Measurements from ENCODE around the gene TSC22D1. TPM values are rescaled to one million over a fixed set of nuclear protein-coding genes. Genes with fewer than 3 reads are reported as not detected.

The TSC22D1 gene
- total RNA-seq, 1 experiment from 2014 or later, result 44.7 TPM

DNA sequence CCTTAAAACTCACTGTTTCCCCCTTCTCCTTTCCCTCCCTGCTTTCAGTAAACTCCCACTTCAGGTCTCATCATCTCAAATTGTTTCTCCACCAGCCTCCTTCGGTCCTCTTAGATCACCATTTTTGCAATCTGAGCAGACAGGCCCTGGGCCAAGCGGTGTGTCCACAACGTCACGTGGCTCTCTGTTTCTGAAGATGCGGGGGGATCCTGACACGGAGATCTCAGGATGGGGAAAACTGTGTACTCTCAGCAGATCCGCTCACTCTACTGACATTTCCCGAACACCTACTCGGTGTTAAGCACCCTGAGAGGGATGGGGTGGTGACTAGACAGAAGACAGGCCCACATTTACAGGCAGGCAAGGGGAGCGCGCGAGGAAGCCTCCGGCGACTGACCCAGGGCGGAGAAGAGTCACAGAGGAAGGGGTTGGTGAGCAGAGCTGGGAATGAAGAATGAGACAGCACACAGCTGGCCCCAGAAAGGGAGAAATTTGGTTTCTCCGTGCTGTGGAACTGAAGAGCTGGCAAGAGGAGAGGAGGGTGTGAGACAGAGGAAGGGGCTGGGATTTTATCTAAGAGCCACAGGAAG, 163.7 kb downstream of the TSC22D1 start:
- H3K4me3 ChIP-seq (ENCODE audit: insufficient read depth, low read depth, low read length), result no peak overlapping the region
- H3K27me3 ChIP-seq (ENCODE audit: control insufficient read depth, insufficient read depth, low read length), result no peaks in the 10 kb centered on the region; the same call in none of the 2 replicates
- H3K36me3 ChIP-seq (replicated peaks; ENCODE audit: control insufficient read depth, insufficient read depth, low read length), result no peaks in the 10 kb centered on the region
- no peak for DNase-seq

DNA sequence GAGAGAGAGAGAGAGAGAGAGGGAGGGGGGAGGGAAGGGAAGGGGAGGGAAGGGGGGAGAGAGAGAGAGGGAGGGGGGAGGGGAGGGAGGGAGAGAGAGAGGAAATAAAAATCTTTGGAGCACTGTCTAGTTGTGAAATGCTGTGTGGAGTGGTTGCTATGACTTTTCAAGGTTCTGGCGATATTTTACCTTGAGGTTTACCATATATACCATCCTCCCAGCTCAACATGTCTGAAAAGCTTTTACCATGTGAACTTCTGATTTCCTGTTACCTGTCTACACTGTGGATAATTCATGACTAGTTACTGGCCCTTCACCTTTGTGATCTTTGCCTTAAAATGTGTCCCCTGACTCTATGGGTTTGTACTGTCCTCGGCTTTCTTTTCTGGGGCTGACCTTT, 164.3 kb downstream of the TSC22D1 start:
- H3K36me3 ChIP-seq (replicated peaks; ENCODE audit: control insufficient read depth, insufficient read depth, low read length), result no peaks in the 10 kb centered on the region
- H3K27me3 ChIP-seq (ENCODE audit: control insufficient read depth, insufficient read depth, low read length), result no peaks in the 10 kb centered on the region; the same call in none of the 2 replicates
- no peak overlapping the region for H3K4me3 ChIP-seq (ENCODE audit: insufficient read depth, low read depth, low read length)
- DNase-seq, result no peak

DNA sequence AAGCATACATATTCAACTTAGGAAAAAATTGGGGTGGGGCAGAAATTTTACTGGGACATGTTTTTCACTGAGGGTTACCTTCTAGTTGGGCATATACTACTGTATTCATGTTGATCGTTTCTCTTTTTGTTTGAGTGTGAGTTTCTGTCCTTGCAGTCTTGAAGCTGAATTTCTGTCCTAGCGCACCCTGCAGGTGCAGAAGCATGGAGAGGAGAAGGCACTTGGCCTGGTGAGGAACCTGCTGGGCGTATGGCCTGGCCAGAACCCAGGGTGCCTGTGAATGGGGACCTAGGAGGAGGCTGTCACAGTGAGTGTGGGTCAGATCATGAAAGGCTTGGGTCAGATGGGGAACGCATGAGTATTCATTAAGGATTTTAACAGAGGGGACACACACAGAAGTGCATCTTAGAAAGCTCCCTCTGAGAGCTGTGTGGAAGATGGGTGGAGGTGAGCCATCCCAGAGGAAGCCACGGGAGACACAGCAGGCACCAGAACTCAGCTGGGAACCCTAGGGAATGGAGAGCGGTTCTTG, 165.7 kb downstream of the TSC22D1 start:
- H3K4me3 ChIP-seq (ENCODE audit: insufficient read depth, low read depth, low read length), result no peak overlapping the region
- H3K27me3 ChIP-seq (ENCODE audit: control insufficient read depth, insufficient read depth, low read length), result no peaks in the 10 kb centered on the region; the same call in 1 of the 2 replicates
- H3K36me3 ChIP-seq (replicated peaks; ENCODE audit: control insufficient read depth, insufficient read depth, low read length), result no peaks in the 10 kb centered on the region
- DNase-seq, result no peak

DNA sequence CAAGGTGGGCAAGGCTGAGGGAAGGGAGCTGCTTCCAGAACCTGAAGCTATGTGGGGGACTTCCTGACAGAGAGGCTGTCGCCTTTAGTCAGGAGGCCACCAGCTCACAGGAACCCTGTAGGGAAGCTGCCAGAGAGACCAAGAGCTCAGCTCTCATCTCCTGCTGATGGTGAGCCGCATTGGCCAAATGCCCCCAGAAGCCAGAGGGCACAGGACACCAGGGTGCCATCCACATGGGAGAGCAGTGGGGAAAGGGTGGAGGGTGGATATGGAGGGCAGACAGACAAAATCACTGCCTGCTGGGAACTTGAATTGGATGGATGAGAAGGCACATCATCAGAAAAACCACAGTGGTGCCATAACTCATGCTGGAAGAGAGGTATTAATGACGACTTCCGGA, 166.5 kb downstream of the TSC22D1 start:
- Histone ChIP-seq H3K4me3 (ENCODE audit: insufficient read depth, low read depth, low read length) (no peak overlapping the region), H3K27me3 (ENCODE audit: control insufficient read depth, insufficient read depth, low read length) (no peaks in the 10 kb centered on the region), H3K36me3 (replicated peaks; ENCODE audit: control insufficient read depth, insufficient read depth, low read length) (no peaks in the 10 kb centered on the region)
- no peak for DNase-seq

DNA sequence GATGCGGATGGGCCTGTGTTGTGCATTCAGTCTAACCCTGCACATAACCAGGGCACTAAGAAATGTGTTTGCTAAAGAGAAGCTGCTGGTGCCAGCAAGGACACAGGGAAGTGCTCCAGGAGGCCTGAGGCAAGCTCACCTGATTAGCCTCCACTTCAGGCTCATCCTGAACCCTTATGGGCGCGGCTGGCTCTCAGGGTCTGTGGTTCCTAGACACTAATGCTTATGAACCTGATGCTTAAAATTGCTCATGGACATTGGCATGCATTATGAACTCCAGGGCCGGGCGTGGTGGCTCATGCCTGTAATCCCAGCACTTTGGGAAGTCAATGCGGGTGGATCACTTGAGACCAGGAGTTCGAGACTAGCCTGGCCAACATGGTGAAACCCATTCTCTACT, 168.2 kb downstream of the TSC22D1 start:
- Histone ChIP-seq H3K27me3 (ENCODE audit: control insufficient read depth, insufficient read depth, low read length) (no peaks in the 10 kb centered on the region), H3K4me3 (ENCODE audit: insufficient read depth, low read depth, low read length) (no peak overlapping the region), H3K36me3 (replicated peaks; ENCODE audit: control insufficient read depth, insufficient read depth, low read length) (no peaks in the 10 kb centered on the region)
- no peak for DNase-seq

DNA sequence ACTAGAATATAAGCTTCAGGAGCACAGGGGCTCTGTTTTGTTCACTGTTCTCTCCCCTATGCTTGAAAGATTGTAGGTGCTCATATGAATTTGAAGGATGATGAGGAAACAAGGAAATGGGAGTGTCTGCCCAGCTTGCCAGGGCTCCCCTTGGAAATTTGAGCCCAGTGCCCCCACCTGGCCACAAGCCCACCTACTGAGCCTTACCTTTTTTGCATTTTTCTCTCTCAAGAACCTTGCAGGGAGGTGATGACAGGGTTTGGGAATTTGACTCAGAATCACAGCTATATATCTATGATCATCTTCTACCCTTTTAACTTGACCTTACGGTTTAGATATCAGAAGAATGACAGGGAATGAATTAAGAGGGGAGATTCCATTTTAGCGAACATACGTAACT, 168.8 kb downstream of the TSC22D1 start:
- Histone ChIP-seq H3K27me3 (ENCODE audit: control insufficient read depth, insufficient read depth, low read length) (no peaks in the 10 kb centered on the region), H3K36me3 (replicated peaks; ENCODE audit: control insufficient read depth, insufficient read depth, low read length) (no peaks in the 10 kb centered on the region), H3K4me3 (ENCODE audit: insufficient read depth, low read depth, low read length) (no peak overlapping the region)
- peak; percentile 50 for DNase-seq

DNA sequence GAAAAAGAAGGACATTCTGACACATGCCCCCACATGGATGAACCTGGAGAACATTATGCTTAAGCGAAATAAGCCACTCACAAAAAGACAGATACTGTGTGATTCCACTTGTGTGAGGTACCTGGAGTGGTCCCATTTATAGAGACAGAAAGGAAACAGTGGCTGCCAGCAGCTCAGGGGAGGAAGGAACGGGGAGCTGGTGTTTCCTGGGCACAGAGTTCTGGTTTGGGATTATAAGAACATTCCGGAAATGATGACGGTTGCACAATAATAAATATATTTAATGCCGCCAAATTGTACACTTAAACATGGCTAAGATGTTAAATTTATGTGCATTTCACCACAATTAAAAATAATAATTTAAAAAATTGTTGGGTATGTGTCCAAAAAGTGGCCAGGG, 169.5 kb downstream of the TSC22D1 start:
- Histone ChIP-seq H3K27me3 (ENCODE audit: control insufficient read depth, insufficient read depth, low read length) (no peaks in the 10 kb centered on the region), H3K4me3 (ENCODE audit: insufficient read depth, low read depth, low read length) (no peak overlapping the region), H3K36me3 (replicated peaks; ENCODE audit: control insufficient read depth, insufficient read depth, low read length) (no peaks in the 10 kb centered on the region)
- no peak for DNase-seq

DNA sequence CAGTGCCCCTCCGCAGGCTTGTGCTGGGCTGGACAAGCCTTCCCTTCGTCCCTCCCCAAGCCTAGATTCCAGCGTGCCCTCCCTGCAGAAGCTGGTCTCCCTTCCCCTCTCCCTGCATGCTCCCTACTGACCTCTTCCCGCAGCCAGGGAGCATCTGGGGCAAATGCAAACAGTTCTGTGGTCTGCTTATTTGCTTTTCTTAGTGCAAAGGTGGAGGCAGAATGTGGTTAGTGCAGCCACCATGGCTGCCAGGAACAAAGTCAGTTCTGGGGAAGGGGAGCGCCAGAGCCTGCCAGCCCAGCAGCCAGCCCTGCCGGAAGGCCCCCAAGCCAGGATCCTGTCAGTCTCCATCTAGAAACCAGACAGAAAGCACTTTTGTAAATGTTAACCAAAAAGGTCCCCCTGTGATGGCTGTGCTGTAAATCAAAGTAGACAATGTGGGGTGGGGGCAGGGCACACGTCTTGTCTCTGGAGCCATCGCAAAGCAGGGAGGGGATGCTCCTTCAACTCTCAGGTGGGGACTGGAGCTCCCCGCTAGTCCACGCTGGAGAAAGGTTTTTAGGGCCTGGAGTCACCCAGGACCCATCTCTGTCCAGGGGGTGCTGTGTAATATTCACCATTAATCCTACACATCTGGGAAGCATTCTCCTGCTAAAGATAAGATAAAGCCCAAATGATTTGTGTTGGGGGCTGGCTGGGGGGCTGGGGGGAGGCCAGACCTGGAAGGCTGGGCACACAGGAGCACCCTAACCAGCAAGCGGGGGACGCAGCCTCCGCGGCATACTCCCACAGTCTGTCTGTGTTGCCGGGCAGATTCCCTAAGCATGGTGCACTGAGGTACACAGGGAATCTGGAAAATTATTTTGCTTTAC, 171.6 kb downstream of the TSC22D1 start:
- peak overlapping the region; percentile 12; the same call in 1 of the 2 replicates for H3K4me3 ChIP-seq (ENCODE audit: insufficient read depth, low read depth, low read length)
- DNase-seq, result peak; percentile 77
- no peaks in the 10 kb centered on the region for H3K27me3 ChIP-seq (ENCODE audit: control insufficient read depth, insufficient read depth, low read length)
- H3K36me3 ChIP-seq (replicated peaks; ENCODE audit: control insufficient read depth, insufficient read depth, low read length), result no peaks in the 10 kb centered on the region

DNA sequence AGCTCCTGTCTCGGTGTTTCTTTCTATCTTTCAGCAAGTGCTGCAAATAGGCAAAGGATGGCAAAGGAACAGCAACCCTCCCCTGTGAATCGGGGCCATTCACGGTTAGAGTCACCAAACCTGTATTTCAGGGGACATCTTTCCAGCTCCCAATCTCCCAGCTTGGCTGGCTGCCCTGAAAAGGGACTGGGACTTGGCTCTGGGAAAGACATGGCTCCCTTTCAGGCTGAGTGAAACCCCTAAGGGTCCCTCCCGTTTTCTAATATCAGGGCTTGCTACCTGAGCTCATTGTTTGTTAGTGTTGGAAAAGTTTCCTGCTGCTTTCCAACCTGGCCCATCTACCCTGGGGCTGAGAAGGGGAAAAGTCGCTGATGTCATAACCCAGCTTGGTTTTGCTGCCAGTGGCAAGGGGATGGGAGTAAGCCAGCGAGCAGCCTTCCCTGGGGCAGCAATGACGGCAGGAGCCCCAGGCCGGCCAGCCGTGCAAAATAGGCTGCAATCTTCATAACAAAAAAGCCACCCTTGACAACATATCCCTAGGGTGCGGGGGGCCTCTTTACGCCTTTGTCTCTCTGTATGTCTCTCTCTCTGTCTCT, 172.6 kb downstream of the TSC22D1 start:
- no peaks in the 10 kb centered on the region for H3K27me3 ChIP-seq (ENCODE audit: control insufficient read depth, insufficient read depth, low read length)
- peak; percentile 62 for DNase-seq
- peak overlapping the region; percentile 4; the same call in 1 of the 2 replicates for H3K4me3 ChIP-seq (ENCODE audit: insufficient read depth, low read depth, low read length)
- no peaks in the 10 kb centered on the region for H3K36me3 ChIP-seq (replicated peaks; ENCODE audit: control insufficient read depth, insufficient read depth, low read length)

DNA sequence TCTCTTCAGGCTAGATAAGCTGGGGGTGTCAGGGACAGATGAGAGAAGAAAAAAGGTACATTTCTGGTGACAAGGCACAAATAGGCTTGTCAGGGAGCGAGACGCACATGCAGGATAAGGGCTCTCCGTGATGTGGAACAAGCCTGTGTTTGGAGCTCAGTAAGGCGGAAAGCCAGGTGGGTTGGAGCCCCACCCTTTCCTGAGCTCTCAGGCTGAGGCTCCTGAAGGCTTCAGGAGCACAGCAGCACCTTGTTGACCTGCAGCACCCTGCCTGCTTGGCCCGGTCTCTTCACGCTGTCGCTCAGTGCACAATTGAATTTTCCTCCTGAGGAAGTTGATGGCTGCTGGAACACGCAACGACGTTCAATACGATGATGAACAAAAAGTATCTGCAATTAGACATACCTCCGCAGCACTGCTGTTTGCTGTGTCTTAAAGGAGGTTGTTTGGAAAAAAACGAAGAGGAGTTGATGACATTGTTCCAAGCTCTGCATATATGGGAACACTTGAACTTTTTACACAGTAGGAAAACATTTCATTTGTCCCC, 173.2 kb downstream of the TSC22D1 start:
- H3K36me3 ChIP-seq (replicated peaks; ENCODE audit: control insufficient read depth, insufficient read depth, low read length), result no peaks in the 10 kb centered on the region
- no peak for DNase-seq
- H3K4me3 ChIP-seq (ENCODE audit: insufficient read depth, low read depth, low read length), result no peak overlapping the region
- no peaks in the 10 kb centered on the region for H3K27me3 ChIP-seq (ENCODE audit: control insufficient read depth, insufficient read depth, low read length)

DNA sequence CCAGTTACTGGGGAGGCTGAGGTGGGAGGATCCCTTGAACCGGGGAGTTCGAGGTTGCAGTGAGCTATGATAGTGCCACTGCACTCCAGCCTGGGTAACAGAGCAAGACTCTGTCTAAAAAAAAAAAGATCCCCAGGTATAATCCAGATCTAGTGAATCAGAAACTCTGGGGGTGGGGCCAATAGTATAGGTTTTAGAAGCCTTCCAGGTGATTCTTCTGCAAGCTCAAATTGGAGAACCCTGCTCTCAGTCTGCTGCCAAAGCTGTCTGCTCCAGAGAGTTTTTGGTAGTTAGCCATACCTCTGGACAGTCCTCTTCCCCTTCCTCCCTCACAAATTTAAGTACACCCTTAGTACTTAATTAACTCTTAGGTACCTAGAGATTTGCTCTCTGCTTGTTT, 174.6 kb downstream of the TSC22D1 start:
- no peaks in the 10 kb centered on the region for H3K36me3 ChIP-seq (replicated peaks; ENCODE audit: control insufficient read depth, insufficient read depth, low read length)
- H3K4me3 ChIP-seq (ENCODE audit: insufficient read depth, low read depth, low read length), result no peak overlapping the region
- no peak for DNase-seq
- H3K27me3 ChIP-seq (ENCODE audit: control insufficient read depth, insufficient read depth, low read length), result no peaks in the 10 kb centered on the region

DNA sequence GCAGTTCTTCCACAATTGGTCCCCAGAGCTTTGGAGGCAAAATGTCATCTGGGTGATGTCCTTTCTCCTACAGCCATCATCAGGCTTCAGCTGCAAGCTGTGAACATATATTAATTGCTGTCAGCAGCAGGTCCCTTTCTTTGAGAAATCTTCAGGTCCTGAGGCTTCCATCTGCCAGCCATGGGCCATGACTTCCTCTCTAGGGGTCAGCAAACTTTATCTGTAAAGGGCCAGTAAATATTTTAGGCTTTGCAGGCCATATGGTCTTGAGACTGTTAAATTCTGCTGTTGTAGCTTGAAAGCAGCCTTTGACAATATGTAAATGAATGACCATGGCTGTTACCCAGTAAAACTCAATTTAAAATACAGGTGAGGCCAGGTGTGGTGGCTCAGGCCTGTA, 175.4 kb downstream of the TSC22D1 start:
- H3K4me3 ChIP-seq (ENCODE audit: insufficient read depth, low read depth, low read length), result no peak overlapping the region

DNA sequence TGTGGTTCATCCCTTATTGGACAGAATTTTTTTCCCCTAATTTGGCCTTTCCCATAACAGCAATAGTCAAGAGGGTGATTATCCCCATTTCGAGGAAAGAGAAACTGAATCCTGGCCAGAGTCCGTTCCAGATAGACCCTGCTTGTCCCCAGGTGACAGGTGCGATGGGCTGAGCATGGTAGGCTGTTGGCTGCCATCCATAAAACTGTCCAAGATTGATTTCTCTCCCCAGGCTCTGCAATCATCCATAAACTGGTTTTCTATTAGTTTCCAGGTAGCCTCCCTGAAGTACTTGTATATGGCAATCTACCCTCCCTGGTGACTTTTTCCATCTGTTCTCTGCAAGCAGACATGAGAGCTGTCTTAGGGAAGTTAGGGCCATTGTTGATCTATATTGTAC, 177.1 kb downstream of the TSC22D1 start:
- no peaks in the 10 kb centered on the region for H3K36me3 ChIP-seq (replicated peaks; ENCODE audit: control insufficient read depth, insufficient read depth, low read length)
- no peaks in the 10 kb centered on the region for H3K27me3 ChIP-seq (ENCODE audit: control insufficient read depth, insufficient read depth, low read length)
- H3K4me3 ChIP-seq (ENCODE audit: insufficient read depth, low read depth, low read length), result no peak overlapping the region
- DNase-seq, result no peak

More for the DNA sequence above, 175.4 kb downstream of the TSC22D1 start:
- Histone ChIP-seq H3K27me3 (ENCODE audit: control insufficient read depth, insufficient read depth, low read length) (no peaks in the 10 kb centered on the region), H3K36me3 (replicated peaks; ENCODE audit: control insufficient read depth, insufficient read depth, low read length) (no peaks in the 10 kb centered on the region)
- DNase-seq, result no peak

DNA sequence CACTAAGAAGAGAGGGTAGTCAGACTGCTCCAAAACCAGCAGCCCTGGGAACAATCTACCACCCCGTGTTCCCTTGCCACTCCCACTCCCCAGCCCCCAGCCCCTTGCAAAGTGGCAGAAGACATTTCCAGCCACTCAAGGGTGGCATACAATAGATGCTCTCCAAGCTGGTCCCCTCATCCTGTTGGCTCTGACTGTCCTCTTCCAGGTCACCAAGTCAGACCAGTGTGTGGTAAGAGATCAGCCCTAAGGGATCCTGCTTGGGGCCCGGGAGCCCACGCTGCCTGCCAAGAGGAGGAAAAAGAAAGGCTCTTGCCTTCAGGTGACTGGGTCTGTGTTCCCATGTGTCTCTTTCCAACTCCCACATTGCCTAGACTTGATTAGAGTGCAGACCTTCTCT, 177.5 kb downstream of the TSC22D1 start:
- H3K27me3 ChIP-seq (ENCODE audit: control insufficient read depth, insufficient read depth, low read length), result no peaks in the 10 kb centered on the region
- no peak for DNase-seq
- no peak overlapping the region for H3K4me3 ChIP-seq (ENCODE audit: insufficient read depth, low read depth, low read length)
- H3K36me3 ChIP-seq (replicated peaks; ENCODE audit: control insufficient read depth, insufficient read depth, low read length), result no peaks in the 10 kb centered on the region

All from H7 (cell line).